Kidney tubule cell (primary cell): ENCODE data around the gene KRT82.
A peak's percentile ranks its signal among the peaks of the same experiment; 100 is the strongest.
"Not testable (repeated sequence)": the region's sequence is repeated elsewhere in the genome, so short reads cannot be mapped to it uniquely, and the experiment has no call there.

Experiments used
- DNase-seq: peaks from one replicate; pipeline ENCODE4 v3.0.0-alpha.2; 2018; ENCODE audit warnings: low spot score

The KRT82 gene

GRCh38 chr12:52410589-52411248 is 4.6 kb upstream of the KRT82 start:
- DNase-seq, result not testable (repeated sequence)

DNA sequence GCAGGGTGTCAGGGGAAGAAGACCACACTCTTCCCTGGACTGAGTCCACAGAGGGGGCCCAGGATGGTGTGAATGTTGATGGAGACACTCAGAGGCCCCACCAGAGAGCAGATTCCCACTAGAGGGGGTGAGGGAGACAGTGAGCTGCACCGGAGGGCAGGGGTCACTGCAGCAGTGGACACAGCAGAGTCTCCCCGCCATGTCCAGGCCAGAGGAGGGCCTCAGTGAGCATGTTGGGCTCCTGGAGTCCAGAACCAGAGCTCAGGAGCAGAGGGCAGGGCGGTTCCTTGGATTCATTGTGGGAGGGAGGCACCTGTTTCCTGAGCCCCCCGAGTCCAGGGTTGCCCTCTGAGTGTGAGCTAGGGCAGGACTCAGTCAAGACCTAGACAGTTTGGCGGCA is 1.8 kb upstream of the KRT82 start:
- no peak for DNase-seq

DNA sequence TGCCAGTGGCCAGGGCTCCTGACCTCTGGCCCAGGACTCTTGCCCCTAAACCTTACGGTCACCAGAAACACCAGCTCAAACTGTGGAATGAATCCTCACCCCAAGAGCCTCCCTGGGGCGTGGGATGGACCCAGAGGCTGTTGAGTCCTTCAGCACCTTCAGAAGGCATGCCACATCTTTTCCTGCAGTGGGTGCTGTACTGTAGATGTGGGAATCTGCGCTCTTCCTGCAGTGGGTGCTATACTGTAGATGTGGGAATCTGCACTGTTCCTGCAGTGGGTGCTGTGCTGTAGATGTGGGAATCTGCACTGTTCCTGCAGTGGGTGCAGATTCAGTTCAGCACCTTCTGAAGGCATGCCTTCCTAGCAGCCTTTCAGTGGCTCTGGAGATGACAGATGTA is 1.2 kb downstream of the KRT82 start:
- no peak for DNase-seq

DNA sequence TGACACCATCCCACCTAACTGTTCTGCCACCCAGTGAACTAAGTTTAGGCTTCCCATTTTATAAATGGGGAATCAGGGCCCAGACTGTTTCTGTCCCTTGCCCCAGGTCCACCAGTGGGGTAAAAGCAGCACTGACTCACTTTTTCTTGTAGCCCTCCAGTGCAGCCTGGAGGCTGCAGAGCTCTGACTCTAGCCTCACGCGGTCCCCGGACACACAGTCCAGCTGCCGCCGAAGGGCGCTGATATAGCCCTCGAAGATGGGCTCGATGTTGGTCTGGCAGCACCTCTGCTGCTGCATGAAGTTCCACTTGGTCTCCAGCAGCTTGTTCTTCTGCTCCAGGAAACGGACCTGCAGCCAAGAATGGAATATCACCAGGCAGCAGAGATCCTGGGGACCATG is 2.6 kb downstream of the KRT82 start:
- DNase-seq, result no peak

GRCh38 chr12:52402873-52403540 is 3.1 kb downstream of the KRT82 start:
- no peak for DNase-seq

DNA sequence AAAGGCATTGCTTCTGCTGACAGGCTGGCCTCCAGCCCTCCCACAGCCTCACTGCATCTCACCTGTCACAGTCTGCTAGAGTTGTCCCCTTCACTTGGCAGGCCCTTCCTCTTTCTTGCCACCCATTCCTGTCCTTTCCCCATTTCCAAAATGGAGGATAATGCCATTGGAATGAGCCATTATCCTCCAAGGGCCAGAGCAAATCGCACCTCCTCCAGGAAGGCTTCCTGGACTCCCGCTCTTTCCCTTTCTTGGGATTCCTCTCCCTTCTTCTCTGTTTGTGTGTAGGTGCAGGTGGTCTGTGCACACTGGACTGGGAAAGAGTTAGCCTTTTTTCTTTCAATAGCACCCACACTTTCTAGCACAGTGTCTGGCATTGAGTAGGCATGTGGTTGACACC is 3.8 kb downstream of the KRT82 start:
- no peak for DNase-seq

GRCh38 chr12:52401926-52402325 is 4.2 kb downstream of the KRT82 start:
- no peak for DNase-seq

GRCh38 chr12:52401526-52401925 is 4.6 kb downstream of the KRT82 start:
- no peak for DNase-seq

DNA sequence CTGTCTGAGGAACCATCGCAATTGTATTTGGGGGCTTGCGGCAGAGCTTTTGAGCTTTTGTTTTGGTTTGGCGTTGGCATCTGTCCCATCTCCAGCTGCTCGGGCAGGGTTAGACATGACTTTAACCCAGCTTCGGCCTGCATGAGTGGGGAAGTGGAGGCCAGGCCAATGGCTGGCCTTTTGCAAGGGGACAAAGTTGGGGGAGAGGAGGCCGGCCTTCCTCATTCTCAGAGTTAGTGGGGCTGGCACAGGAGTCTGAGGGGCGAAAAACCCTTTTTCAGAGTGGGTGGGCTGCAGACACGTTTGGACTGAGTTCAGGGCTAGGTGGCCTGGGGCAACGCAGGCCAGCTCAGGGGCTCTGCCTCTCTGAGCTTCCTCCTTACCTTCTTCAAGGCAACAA is 5.2 kb downstream of the KRT82 start:
- DNase-seq, result no peak

DNA sequence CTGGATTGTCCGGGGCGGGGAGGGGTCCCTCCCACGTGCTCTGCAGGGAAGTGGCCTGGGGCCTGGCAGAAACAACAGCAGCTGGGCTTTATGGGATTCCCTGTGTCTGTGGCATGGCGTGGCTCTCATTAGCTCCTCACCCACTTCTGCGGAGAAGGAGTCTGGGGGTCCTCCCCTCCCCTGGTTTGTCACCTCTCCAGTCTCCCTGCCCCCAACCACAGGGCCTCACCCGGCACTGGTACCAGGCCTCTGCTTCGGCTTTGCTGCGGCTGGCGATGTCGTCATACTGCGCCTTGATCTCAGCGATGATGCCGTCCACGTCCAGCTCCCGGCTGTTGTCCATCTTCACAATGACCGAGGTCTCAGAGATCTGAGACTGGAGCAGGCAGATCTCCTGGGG is 6.4 kb downstream of the KRT82 start:
- no peak for DNase-seq

DNA sequence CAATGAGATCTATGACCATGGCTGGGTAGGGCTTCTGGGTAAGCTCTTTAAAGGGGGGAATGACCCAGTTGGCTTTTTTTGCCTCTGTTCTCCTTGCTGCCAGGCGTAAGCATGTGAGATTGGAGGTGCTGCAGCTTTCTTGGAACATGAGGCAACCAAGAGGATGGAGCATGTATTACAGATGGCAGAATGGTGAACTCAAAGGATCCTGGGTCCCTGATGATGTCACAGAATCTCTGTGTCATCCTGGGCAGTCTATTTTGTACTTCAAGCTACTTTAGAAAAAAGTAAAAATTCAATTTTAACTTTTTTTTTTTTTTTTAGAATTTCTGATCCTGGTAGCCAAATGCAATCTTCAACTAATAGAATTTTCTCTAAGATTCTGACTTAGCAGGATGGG is 8.0 kb downstream of the KRT82 start:
- no peak for DNase-seq

GRCh38 chr12:52396656-52397055 is 9.5 kb downstream of the KRT82 start:
- no peak for DNase-seq

DNA sequence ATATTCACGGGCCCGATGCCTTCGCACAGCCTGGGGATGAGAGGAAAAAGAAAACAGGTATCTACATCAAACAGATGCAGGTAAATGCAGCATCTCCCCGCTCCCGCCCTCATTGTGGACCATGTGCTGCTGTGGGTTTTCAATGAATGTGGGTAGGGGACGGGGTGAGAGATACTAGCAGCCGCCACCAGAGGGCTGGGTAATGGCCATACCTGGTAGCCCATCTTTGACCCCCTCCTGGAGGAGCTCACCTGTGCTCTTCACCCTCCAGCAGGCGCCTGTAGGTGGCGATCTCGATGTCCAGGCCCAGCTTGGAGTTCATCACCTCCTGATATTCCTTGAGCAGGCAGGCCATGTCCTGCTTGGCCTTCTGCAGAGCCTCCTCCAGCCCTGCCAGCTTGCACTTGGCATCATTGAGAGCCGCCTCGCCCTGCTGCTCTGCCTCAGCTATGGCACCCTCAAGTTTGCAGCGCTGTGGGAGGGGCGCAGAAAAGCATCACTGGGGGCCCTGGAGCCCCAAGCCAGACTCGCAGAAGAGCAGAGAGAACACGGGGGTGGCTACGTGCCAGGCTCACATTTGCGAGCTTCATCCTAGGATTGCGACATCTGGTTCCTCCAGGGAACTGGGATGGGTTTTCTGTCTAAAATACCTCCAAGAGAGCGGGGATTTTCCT is 10.2 kb downstream of the KRT82 start:
- peak; percentile 57 for DNase-seq

GRCh38 chr12:52394836-52395405 is 11.2 kb downstream of the KRT82 start:
- DNase-seq, result no peak

- no peak for DNase-seq
These were observed 13.6 kb downstream of the KRT82 start for GRCh38 chr12:52392465-52393007.

DNA sequence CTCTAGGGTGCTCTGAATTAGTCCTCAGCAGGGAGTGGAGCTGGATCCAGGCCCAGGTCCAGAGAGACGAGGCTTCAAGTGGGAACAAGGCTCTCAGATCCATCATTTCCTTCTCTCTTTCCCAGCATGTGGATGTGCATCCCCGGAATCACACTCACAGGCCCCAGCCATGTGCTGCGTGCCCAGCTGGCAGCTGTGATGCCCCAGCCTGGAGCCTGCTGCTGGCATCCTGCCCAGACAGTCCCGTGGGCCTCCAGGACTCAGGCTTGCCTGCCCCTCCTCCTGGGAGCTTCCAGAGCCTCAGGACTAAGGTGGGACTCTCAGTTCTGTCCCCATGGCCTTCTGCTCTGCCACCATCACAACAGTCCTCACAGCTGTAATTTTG is 14.5 kb downstream of the KRT82 start:
- peak; percentile 71 for DNase-seq

GRCh38 chr12:52390739-52391617 is 15.2 kb downstream of the KRT82 start:
- DNase-seq, result peak; percentile 37

- peak; percentile 59 for DNase-seq
These were observed 16.6 kb downstream of the KRT82 start for GRCh38 chr12:52389313-52390207.

DNA sequence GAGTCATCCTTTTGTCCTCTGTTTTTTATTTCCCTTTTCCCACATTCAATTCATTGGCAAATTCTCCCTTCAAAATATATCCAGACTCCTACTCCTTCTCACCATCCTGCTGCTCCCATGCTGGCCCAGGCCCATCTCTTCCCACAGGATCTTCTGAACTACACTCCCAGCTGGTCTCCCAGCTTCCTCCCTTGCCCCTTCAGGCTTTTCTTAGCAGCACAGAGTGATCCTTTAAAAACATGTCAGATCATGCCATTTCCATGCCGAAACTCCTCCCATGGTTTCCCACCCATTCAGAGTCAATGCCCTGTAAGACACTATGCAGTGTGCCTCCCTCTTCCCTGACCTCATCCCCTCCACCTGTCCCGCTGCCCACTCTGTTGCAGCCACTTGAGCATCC is 18.3 kb downstream of the KRT82 start:
- no peak for DNase-seq

- DNase-seq, result no peak
These were observed 20.9 kb downstream of the KRT82 start, which contains the start of gene KRT84 for GRCh38 chr12:52385226-52385702. TSS of gene KRT84 (minus strand) at chr12:52385652. CDS start at chr12:52385585, 67 bp downstream.
